Measurements from ENCODE around the gene ANGPTL4.

Gene ANGPTL4

GRCh38 chr19:8423817-8424223, 59.9 kb downstream of the ANGPTL4 start:
- no peaks in the 10 kb centered on the region for H3K4me1 ChIP-seq (ENCODE audit: insufficient read depth, low read length, severe bottlenecking)
- no peaks in the 10 kb centered on the region for H3K36me3 ChIP-seq (ENCODE audit: insufficient read depth, low read length)
- no peaks in the 10 kb centered on the region for H3K27me3 ChIP-seq (ENCODE audit: insufficient read depth, low read length)
- no peak overlapping the region for H3K27ac ChIP-seq (ENCODE audit: low read depth, low read length, poor library complexity, severe bottlenecking)
- H3K9me3 ChIP-seq (ENCODE audit: low read length): no peaks in the 10 kb centered on the region
- H3K9me2 ChIP-seq (ENCODE audit: low read depth, low read length): no peaks in the 10 kb centered on the region
- no peaks in the 10 kb centered on the region for H4K20me1 ChIP-seq (ENCODE audit: insufficient read depth, low read length)
- no peak overlapping the region for H3K4me3 ChIP-seq (ENCODE audit: low read depth, low read length, poor library complexity, severe bottlenecking)
- no peak overlapping the region for H3K4me2 ChIP-seq (ENCODE audit: low read length)
- no peak for TF ChIP-seq EZH2 (IDR thresholded peaks at IDR 0.05; ENCODE audit: borderline replicate concordance, low read length)
- TF ChIP-seq CTCF (IDR thresholded peaks at IDR 0.05; ENCODE audit: low read length): no peak
- H3K79me2 ChIP-seq (ENCODE audit: insufficient read depth, low read length): no peaks in the 10 kb centered on the region
- no peak overlapping the region for H3K9ac ChIP-seq (ENCODE audit: low read length)
- no peaks in the 10 kb centered on the region for H3F3A ChIP-seq (ENCODE audit: insufficient read depth, low read length)
- H2AFZ ChIP-seq (ENCODE audit: low read length): no peak overlapping the region
